Upper lobe of right lung (tissue), 1 donor: ENCODE measurements around the gene METTL8. TPM values are rescaled to one million over a fixed set of nuclear protein-coding genes. Genes with fewer than 3 reads are reported as not detected.

ENCODE experiments used
- ATAC-seq: fragments of 200-7000 bp; cut with Tn5 transposase; one replicate; pipeline ENCODE4 v1.9.1; 2020; ENCODE audit warnings: mild to moderate bottlenecking, moderate library complexity
- DNase-seq: peaks from one replicate; pipeline ENCODE4 v3.0.0-alpha.2; 2020
- H3K27ac ChIP-seq: fragments of 200-600 bp; one replicate; pipeline ENCODE4 v1.8.0; 2022
- H3K27me3 ChIP-seq: fragments of 200-600 bp; one replicate; pipeline ENCODE4 v1.8.0; 2022; ENCODE audit warnings: mild to moderate bottlenecking
- H3K36me3 ChIP-seq: fragments of 200-600 bp; one replicate; pipeline ENCODE4 v1.8.0; 2022
- H3K4me1 ChIP-seq: fragments of 200-600 bp; one replicate; pipeline ENCODE4 v1.8.0; 2022
- H3K4me3 ChIP-seq: fragments of 200-600 bp; one replicate; pipeline ENCODE4 v1.8.0; 2022; ENCODE audit warnings: mild to moderate bottlenecking
- H3K9me3 ChIP-seq: fragments of 200-600 bp; one replicate; pipeline ENCODE4 v1.8.0; 2022
- intact Hi-C: fragments of 100-400 bp; cut with DNase I; formaldehyde crosslinking; loops from one replicate; pipeline ENCODE4 v1.11.0; 2022
- total RNA-seq: library from RNA; stranded (reverse); fragmentation: NEBNext Ultra II Directional; extraction: Animal tissue kit (Norgen Biotek cat#: 25700); gene quantifications from one replicate; pipeline ENCODE4 v1.2.1, GENCODE V29; 2021
- TF ChIP-seq, protein P1 (sequence below): fragments of 200-600 bp; IDR thresholded peaks from one replicate; pipeline ENCODE4 v1.8.0; 2022; ENCODE audit warnings: antibody characterized with exemption
- donor health status: DM: no; HTN: yes; CAD: no; lungs with severe emphysema.

The METTL8 gene
- total RNA-seq, 1 donor from 2014 or later = 18.2 TPM

DNA sequence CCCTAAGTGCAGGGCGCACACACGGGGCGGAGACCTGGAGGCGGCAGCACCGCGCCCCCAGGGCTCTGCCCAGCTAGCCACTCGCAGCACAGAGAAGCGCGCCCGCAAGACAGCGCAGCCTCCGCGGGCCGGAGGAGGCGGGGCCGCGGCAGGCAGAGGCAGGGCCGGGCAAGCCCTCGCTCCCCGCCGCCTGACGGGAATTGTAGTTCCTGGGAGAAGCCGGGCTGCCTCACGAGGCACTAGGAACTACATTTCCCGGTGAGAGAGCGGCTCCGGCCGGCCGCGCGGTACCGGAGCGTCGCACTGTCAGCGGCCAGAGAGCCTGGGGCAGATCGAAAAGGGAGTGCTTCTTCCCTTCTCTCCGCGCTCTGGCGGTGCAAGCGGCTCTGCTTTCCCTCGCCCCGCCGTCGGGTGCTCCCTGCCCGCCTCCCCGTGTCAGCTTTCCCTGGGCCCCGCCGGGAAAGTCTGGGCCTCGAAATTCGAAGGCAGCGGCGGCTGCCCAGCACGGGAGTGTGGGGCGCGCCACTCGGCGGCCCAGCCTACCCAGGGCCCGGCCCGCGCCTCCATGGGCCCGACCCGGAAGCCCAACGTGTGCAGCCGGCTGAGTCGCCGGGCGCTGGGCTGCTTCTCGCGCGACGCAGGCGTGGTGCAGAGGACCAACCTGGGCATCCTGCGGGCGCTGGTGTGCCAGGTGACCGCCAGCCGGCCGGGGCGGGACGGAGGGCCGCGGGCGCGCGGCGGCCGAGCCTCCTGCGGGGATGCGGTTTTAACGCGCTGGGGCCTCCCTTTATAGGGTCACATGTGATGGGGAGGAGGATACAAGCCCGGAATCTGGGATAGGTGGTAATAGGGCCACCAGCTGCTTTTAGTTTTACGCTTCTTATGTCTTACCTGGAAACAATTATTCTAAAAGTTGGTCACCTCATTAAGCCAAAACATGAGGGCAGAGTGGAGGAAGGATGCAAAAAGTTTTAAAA lies 511 bp upstream of the METTL8 start, which contains the start of gene DCAF17:
TSS of gene DCAF17 (plus strand) at position 214 of the 977 bp plus-strand sequence. CDS start at position 566, 352 bp downstream.
- peak within 1 kb of the TSS; percentile 87 for H3K4me3 ChIP-seq
- H3K4me1 ChIP-seq = peaks cover 12% of the 10 kb centered on the region
- TF ChIP-seq, protein P1, sequence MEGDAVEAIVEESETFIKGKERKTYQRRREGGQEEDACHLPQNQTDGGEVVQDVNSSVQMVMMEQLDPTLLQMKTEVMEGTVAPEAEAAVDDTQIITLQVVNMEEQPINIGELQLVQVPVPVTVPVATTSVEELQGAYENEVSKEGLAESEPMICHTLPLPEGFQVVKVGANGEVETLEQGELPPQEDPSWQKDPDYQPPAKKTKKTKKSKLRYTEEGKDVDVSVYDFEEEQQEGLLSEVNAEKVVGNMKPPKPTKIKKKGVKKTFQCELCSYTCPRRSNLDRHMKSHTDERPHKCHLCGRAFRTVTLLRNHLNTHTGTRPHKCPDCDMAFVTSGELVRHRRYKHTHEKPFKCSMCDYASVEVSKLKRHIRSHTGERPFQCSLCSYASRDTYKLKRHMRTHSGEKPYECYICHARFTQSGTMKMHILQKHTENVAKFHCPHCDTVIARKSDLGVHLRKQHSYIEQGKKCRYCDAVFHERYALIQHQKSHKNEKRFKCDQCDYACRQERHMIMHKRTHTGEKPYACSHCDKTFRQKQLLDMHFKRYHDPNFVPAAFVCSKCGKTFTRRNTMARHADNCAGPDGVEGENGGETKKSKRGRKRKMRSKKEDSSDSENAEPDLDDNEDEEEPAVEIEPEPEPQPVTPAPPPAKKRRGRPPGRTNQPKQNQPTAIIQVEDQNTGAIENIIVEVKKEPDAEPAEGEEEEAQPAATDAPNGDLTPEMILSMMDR = no peak
- H3K36me3 ChIP-seq = peaks cover 25% of the 10 kb centered on the region
- H3K27me3 ChIP-seq = no peaks in the 10 kb centered on the region
- peak within 1 kb of the TSS; percentile 99 for H3K27ac ChIP-seq
- no peaks in the 10 kb centered on the region for H3K9me3 ChIP-seq
- intact Hi-C loops = no loop called here
- DNase-seq (peak; percentile 98), ATAC-seq (peak; percentile 98)

DNA sequence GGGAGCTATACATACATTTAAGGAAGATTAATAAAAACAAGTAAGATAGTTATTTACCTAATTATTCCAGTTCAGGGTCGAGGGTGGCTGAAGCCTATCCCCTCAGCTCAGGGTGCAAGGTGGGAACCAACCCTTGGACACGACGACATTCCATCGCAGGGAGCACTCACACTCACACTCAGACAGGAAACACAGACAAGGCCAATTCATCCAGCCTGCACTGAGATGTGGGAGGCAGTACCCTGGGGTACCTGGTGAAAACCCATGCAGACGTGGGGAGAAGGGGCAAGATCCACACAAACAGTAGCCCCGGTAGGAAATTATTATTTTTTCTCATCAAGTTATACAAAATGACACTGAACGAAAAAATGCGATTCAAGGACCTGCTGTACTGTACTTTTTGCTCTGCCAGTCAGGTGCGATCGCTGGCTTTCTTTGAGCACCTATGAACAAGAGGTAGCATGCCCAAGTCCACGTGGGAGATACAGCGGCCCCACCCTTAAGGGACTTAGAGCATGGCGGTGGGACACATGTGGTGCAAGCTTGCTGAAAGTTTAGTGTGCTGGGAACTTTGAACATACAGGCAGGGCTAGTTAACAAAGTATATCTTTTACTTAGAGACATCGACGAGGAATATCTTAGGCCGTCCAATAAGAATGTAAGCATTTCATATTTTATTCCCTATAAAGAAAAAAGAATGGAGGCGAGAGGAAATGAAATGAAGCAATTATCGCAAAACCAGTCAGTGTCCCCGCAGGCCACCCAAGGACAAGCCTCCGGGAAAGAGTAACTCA lies 624 bp downstream of the METTL8 start:
- Histone ChIP-seq H3K9me3 (no peaks in the 10 kb centered on the region), H3K36me3 (peaks cover 16% of the 10 kb centered on the region), H3K4me1 (peaks cover 12% of the 10 kb centered on the region), H3K4me3 (peak overlapping the region; percentile 87), H3K27me3 (no peaks in the 10 kb centered on the region), H3K27ac (peak overlapping the region; percentile 99)
- DNase-seq (no peak), ATAC-seq (no peak)
- TF ChIP-seq, protein P1 = no peak
- intact Hi-C loops = no loop called here

DNA sequence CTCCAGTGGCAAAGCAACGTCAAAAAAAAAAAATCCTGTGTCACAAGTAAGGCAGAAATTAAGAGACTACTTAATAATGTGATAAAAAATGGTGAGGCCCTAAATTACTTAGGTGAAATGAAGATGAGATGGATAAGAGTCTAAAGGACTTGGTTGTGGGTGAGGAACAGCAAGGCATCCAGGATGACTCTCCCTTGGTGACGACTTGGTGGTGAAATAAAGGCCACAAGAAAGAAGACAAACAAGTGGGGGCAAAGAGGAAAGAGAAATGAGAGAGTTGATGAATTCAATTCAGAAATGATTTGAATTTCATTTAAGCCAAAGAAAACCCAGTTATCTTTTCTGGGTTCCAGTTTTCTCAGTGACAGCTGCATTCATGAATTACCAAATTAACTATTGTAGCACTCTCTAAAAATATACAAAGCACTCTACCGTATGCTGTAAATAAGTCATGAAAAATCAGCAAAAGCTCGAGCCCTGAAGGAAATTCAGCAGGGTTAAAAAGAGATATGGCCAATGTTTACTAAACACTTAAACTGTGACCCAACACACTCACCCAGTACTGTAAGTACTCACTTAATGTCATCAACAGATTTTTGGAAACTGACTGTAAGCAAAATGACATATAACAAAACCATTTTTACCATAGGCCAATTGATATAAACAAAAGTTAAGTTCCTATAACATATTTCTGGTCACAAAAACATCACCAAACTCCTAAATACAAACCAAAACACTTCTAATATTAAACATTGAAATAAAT lies 1.4 kb downstream of the METTL8 start:
- intact Hi-C loops = no loop called here
- no peak for DNase-seq
- TF ChIP-seq, protein P1 = no peak
- Histone ChIP-seq H3K4me3 (no peak overlapping the region), H3K36me3 (peaks cover 10% of the 10 kb centered on the region), H3K9me3 (no peaks in the 10 kb centered on the region), H3K4me1 (peaks cover 12% of the 10 kb centered on the region), H3K27ac (no peak overlapping the region), H3K27me3 (no peaks in the 10 kb centered on the region)
- ATAC-seq = no peak

DNA sequence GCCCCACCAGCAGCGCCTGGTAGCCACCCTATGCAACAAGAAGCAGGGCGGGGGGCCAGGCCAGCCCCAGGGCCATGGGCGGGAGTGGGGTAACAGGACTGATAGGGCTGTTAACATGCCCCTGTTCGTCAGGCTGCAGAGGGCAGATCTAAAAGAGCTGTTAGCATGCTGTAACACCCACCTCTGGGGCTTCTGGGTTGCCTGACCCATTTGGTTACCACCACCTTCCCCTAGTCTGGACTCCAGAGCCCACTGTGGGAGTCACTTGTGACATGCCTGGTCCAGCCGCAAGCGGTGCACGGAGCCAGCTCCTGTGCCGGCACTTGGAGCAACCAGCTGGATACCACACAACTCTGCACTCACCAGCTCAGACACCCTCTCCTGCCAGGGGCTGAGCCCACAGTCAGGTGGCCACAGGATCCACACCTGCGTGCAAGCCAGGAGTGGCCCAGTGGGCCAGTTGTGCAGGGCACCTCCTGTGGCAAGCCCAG lies 2.1 kb downstream of the METTL8 start:
- ATAC-seq (no peak), DNase-seq (no peak)
- Histone ChIP-seq H3K36me3 (peaks cover 3% of the 10 kb centered on the region), H3K27ac (no peak overlapping the region), H3K9me3 (no peaks in the 10 kb centered on the region), H3K27me3 (no peaks in the 10 kb centered on the region), H3K4me3 (no peak overlapping the region), H3K4me1 (peaks cover 12% of the 10 kb centered on the region)
- intact Hi-C loops = no loop called here
- TF ChIP-seq, protein P1 = no peak
